HL-60 (cell line): Measurements from ENCODE around the gene TREML1.

Experiments
- CTCF ChIP-seq: IDR thresholded peaks from one replicate; pipeline ENCODE4 v1.5.1; 2011; ENCODE audit warnings: low read length, control low read depth, inconsistent platforms; ENCODE audit not compliant: insufficient read depth
- POLR2AphosphoS5 ChIP-seq: IDR thresholded peaks from 2 replicates; pipeline ENCODE4 v1.6.1; 2012; ENCODE audit warnings: low read depth
- REST ChIP-seq: IDR thresholded peaks from 2 replicates; pipeline ENCODE4 v1.6.1; 2012; ENCODE audit warnings: low read depth; ENCODE audit not compliant: insufficient replicate concordance
- SPI1 ChIP-seq: IDR thresholded peaks from 2 replicates; pipeline ENCODE4 v1.6.1; 2012; ENCODE audit warnings: low read depth, mild to moderate bottlenecking, borderline replicate concordance

- no peak for TF ChIP-seq SPI1
- TF ChIP-seq CTCF = no peak
- TF ChIP-seq POLR2AphosphoS5 = no peak
- TF ChIP-seq REST = no peak
These were observed 39.7 kb upstream of the TREML1 start for GRCh38 chr6:41193884-41194283.
